Type B pancreatic cell (in vitro differentiated cells): ENCODE data around the gene SLC38A10. TPM values are rescaled to one million over a fixed set of nuclear protein-coding genes. Genes with fewer than 3 reads are reported as not detected.

Experiments used
- DNase-seq: peaks from one replicate; pipeline ENCODE4 v3.0.0; 2021; ENCODE audit warnings: mixed read lengths; ENCODE audit not compliant: unreplicated experiment; ENCODE audit errors: extremely low spot score
- H3K27ac Mint-ChIP-seq: 2 replicates; pipeline ENCODE4 v1.8.0; 2021; ENCODE audit warnings: mild to moderate bottlenecking, mixed read lengths
- H3K27me3 Mint-ChIP-seq: 2 replicates; pipeline ENCODE4 v1.8.0; 2021; ENCODE audit warnings: mixed read lengths
- H3K36me3 Mint-ChIP-seq: 2 replicates; pipeline ENCODE4 v1.8.0; 2021; ENCODE audit warnings: mixed read lengths
- H3K4me1 Mint-ChIP-seq: one replicate; pipeline ENCODE4 v1.8.0; 2021; ENCODE audit warnings: mixed read lengths; ENCODE audit not compliant: unreplicated experiment
- H3K4me3 Mint-ChIP-seq: 2 replicates; pipeline ENCODE4 v1.8.0; 2021; ENCODE audit warnings: mild to moderate bottlenecking, mixed read lengths
- H3K9me3 Mint-ChIP-seq: 2 replicates; pipeline ENCODE4 v1.8.0; 2021; ENCODE audit warnings: mixed read lengths
- CTCF ChIP-seq: fragments of 200-600 bp; sonication (generic); conservative IDR thresholded peaks from 2 replicates; pipeline ENCODE4 v1.5.0; 2021; ENCODE audit warnings: antibody characterized with exemption, mild to moderate bottlenecking
- total RNA-seq: library from RNA; stranded (reverse); gene quantifications from 2 replicates; pipeline ENCODE4 v1.2.1, GENCODE V29; 2021; ENCODE audit warnings: low replicate concordance

The SLC38A10 gene
- total RNA-seq, 1 donor from 2014 or later, result 85.0 TPM

DNA sequence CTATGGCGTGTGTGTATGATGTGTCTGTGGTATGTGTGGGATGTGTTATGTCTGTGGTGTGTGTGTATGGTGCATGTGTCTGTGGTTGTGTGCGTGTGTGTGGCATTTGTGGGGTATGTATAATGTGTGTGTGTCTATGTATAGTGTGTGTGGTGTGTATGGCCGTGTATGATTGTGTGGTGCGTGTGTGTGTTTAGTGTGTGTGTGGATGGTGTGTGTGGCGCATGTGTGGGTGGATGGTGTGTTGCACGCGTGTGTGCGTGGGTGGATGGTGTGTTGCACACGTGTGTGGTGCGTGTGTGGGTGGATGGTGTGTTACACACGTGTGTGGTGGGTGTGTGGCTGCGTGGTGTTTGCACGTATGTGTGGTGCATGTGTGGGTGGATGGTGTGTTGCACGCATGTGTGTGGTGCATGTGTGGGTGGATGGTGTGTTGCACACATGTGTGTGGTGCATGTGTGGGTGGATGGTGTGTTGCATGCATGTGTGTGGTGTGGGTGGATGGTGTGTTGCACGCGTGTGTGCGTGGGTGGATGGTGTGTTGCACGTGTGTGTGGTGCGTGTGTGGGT, 5.6 kb upstream of the SLC38A10 start:
- no peak for TF ChIP-seq CTCF
- DNase-seq, result no peak
- no peaks in the 10 kb centered on the region for H3K36me3 Mint-ChIP-seq
- H3K27me3 Mint-ChIP-seq, result no peaks in the 10 kb centered on the region
- no peak overlapping the region for H3K27ac Mint-ChIP-seq
- no peaks in the 10 kb centered on the region for H3K9me3 Mint-ChIP-seq
- H3K4me3 Mint-ChIP-seq, result no peak overlapping the region
- peaks cover 26% of the 10 kb centered on the region for H3K4me1 Mint-ChIP-seq

DNA sequence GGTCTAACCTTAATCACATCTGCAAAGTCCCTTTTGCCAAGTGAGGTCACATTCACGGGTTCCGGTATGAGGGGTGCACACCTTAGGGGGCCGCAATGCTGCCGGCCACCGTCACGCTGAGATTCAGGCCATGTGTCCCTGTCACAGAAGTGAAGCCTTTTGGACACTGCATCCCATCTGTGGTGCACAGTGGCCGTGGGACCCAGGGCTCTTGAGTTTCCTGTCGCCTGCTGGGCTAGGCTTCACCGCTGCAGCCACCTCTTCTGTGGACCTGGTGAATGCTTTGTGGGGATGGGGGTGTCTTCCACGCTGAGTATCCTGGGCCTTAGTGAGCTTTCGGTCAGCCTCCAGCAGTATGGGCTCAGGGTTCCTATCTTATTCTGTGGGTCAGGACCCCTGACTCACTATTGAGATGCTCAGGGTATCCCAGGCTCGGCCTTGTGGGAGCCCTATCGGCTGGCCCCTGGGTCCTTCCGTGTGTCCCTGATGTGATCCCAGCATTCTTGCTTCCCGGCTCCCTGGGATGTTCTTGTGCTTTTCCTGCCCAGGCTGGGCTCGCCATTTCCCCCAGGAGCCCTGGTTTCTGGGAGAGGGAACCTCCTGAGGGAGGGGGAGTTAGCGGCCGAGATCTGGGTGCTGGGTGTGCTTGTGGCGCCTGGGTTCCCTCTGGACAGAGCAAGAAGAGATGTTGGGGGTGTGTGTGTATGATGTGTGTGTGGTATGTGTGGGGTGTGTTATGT, 4.9 kb upstream of the SLC38A10 start:
- H3K4me3 Mint-ChIP-seq, result no peak overlapping the region
- no peak for DNase-seq
- no peaks in the 10 kb centered on the region for H3K9me3 Mint-ChIP-seq
- TF ChIP-seq CTCF, result no peak
- H3K27ac Mint-ChIP-seq, result no peak overlapping the region
- peaks cover 26% of the 10 kb centered on the region for H3K4me1 Mint-ChIP-seq
- no peaks in the 10 kb centered on the region for H3K36me3 Mint-ChIP-seq
- H3K27me3 Mint-ChIP-seq, result no peaks in the 10 kb centered on the region

- DNase-seq, result no peak
- H3K36me3 Mint-ChIP-seq, result no peaks in the 10 kb centered on the region
- H3K9me3 Mint-ChIP-seq, result no peaks in the 10 kb centered on the region
- no peaks in the 10 kb centered on the region for H3K27me3 Mint-ChIP-seq
- no peak for TF ChIP-seq CTCF
- no peak overlapping the region for H3K27ac Mint-ChIP-seq
- H3K4me1 Mint-ChIP-seq, result peaks cover 26% of the 10 kb centered on the region
- H3K4me3 Mint-ChIP-seq, result no peak overlapping the region
These were observed 4.1 kb upstream of the SLC38A10 start for GRCh38 chr17:81298991-81299738.

DNA sequence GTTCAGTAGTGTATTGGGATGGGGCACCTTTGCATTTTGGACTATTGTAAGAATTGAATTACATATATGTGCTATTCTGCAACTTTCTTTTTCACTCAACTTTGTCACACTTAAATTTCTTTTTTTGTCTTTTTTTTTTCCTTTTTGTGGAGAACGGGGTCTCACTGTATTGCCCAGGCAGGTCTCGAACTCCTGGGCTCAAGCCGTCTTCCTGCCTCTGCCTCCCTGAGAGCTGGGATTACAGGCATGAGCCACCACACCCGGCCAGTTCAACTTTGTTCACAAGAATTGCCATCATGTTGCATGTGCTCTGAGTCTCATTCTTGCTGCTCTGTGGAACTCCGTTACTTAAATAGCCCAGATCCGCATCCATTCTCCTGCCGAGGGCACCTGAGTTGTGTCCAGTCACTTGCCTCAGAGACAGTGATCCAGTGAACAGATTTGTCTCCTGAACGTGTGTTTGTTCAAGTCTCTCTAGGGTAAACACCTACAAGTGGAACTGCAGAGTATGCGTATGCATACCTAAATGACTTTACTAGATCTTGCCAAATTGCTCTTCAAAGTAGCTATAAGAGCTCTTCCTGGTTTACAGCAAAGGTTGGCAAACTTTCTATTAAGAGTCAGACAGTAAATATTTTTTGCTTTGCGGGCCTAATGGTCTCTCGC, 3.4 kb upstream of the SLC38A10 start:
- H3K36me3 Mint-ChIP-seq, result no peaks in the 10 kb centered on the region
- H3K27me3 Mint-ChIP-seq, result no peaks in the 10 kb centered on the region
- no peak for DNase-seq
- peak overlapping the region; percentile 64 for H3K27ac Mint-ChIP-seq
- TF ChIP-seq CTCF, result no peak
- H3K4me1 Mint-ChIP-seq, result peaks cover 29% of the 10 kb centered on the region
- peak overlapping the region; percentile 2 for H3K4me3 Mint-ChIP-seq
- H3K9me3 Mint-ChIP-seq, result no peaks in the 10 kb centered on the region

GRCh38 chr17:81295676-81296381, 722 bp upstream of the SLC38A10 start:
- Mint-ChIP-seq H3K27ac (peak overlapping the region; percentile 98), H3K4me3 (peak overlapping the region; percentile 94), H3K4me1 (peaks cover 30% of the 10 kb centered on the region), H3K36me3 (no peaks in the 10 kb centered on the region), H3K9me3 (no peaks in the 10 kb centered on the region), H3K27me3 (no peaks in the 10 kb centered on the region)
- no peak for DNase-seq
- peak; percentile 50 for TF ChIP-seq CTCF
